HG03457 (cell line): ENCODE measurements around the gene KDM4B.

ENCODE experiments used
- ATAC-seq: cut with Tn5 transposase; IDR thresholded peaks from one replicate; pipeline ENCODE4 v1.9.1; 2021; ENCODE audit warnings: moderate number of reproducible peaks; ENCODE audit not compliant: unreplicated experiment

KDM4B gene

DNA sequence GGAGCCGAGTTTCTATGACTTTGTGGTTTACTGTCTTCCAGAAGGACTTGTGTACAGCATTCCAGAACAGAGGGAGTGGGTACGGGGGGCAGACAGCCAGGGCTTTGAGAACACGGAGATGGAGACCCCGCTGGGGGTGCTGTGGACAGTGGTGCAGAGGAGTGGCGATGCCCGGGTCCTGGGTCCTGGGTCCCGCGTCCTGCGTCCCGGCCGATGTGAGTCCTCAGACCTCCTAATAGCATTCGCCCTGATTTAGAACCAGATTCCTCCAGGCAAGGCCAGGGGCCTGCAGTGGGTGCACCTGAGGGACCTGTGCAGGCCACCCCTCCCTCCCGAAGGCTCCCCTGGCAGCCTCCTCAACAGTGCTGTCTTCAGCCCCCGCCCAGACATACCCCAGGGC is 97.9 kb downstream of the KDM4B start:
- no peak for ATAC-seq

DNA sequence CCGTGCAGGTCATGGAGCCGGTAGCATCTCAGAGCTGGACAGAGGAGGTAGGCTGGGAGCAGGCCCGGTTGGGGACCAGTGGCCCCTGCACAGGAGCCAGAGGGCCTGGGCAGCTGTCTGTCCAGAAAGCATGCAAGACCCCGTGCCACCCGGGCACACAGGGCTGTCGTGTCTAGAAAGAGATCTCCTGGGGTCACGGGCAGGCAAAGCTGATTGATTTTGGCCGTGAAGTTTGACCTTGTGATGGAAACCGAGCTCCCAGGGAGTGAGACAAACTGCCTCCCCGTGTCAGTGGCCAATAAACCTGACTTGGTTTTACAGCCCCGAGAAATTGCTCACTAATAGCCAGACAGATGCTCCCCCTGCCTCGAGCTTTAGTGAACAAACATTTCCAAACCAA is 98.8 kb downstream of the KDM4B start:
- ATAC-seq: no peak

DNA sequence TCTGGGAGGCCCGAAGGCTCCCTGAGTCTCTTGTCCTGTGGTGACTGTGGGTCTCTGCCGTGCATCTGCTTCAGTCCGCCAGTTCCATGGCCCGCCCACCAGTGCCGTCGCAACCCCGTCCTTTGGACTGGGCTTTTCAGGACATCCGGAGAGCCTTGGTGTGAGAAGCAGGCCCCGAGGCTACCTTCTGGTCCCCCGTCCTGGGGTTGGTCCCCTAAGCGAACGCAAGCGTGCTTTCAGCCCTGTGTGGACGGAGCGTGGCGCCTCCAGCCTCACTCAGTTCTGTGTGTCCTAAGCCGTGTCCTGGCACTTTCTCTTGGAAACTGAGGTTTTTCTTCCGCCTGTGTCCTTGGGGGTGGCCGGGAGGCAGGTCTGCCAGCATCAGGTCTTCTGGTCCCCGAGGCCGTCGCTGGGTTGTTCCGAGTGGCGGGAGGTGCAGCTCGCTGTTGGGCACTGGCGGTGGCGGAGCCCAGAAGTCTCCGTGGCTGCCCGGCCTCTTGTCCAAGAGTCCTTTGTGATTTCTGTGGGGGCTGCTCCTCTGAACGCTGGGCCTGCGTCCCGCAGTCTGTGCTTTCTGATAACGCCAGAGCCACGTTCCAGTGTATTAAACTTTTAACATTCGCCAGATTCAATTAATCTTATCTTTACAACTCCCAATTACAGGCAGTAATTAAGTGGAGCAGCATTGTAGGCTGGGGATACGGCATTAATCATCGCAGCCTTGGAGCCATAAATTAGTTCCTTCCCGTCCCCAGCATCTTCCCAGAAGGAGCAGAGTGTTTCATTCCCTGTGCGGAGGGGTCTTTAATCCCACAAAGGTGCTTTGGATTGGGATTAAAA is 99.5 kb downstream of the KDM4B start:
- ATAC-seq: no peak

DNA sequence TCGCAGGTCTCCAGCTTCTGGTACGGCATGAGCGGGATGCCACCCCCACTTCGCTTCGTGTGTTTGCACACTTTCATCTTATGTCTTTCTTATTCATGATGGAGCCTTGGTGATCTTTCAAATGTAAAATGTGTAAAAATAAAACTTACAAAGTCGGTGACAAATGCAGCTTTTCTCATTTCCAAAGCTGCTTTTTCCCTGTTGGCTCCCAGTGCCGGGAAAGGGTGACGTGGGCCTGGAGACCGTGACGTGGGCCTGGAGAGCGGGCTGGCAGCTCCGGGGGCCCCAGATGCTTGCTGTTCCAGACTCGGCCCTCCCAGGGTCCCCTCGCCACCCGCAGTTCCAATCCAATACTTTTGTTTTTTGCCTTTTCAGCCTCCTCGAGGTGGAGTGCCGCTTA is 101.4 kb downstream of the KDM4B start:
- no peak for ATAC-seq

GRCh38 chr19:5070930-5071329 is 102.0 kb downstream of the KDM4B start:
- ATAC-seq: no peak

DNA sequence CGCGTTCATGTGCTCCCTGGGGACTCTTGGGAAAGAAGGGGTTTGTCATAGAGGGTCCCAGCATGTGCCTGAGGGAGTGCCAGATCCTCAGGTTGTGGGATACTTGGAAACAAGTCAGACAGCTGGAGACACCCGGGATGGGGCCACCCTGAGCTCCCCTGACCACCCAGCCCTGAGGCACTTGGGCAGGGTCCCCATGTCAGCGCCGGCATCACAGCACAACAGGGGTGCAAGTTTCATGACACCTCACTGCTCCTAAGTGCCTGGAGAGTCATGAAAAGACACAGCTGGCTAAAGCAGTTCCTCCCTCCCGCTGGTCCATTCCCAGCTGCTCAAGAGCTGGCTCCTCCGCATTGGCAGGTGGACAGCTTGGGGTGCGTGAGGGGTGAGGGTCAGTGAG is 102.7 kb downstream of the KDM4B start:
- ATAC-seq: no peak

DNA sequence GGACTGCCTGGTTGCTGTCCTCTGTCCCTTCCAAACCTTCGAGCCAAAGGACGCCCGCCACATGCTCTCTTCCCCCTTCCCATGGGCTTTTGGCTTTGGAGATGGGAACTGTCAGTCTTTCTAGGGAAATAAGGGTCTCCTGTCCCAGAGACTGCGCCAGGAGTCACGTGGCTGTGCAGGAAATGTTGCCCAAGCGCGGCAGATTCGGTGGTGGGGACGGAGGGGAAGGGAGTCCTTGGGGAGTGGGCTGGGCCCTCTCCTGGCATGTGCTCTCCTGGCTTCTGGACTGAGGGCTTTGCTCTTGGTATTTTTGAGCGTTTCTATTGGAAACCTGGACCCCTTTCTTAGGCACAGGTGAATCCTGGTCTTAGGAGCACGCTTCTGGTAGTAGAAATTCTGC is 103.2 kb downstream of the KDM4B start:
- ATAC-seq: no peak

DNA sequence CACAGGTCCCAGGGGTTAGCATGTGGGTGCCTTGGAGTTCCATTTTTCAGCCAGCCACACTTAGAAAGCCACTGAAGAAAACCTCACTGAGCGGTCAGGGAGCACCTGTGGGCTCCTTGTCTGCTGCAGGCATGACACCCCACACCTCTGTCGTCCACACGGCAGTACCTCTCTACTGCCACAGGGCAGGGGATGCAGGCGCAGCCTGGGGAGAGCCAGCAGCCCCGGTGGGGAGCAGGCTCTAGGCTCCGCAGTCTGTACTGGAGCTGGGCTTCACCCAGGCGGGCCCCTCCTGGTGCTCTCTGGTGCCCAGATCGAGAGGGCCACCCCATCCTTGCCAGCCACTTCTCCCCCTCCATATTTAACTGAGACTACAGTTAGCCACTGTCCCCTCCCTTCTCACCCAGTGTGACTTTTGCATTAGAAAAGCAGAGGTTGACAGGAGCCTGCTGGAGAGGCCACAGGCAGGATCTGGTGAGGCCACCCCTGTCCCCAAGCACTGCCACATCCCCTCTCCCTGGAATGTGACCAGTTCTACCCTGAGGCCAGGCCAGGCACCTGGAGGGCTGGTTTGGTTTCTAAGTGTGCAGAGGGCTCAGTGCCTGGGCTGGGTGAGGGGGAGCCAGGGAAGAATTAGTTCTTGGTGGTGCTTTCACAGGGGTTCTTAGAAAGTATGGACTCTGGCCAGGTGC is 104.4 kb downstream of the KDM4B start:
- ATAC-seq: no peak

GRCh38 chr19:5074407-5074806 is 105.5 kb downstream of the KDM4B start:
- ATAC-seq: no peak

GRCh38 chr19:5074830-5075394 is 106.0 kb downstream of the KDM4B start:
- ATAC-seq: no peak

DNA sequence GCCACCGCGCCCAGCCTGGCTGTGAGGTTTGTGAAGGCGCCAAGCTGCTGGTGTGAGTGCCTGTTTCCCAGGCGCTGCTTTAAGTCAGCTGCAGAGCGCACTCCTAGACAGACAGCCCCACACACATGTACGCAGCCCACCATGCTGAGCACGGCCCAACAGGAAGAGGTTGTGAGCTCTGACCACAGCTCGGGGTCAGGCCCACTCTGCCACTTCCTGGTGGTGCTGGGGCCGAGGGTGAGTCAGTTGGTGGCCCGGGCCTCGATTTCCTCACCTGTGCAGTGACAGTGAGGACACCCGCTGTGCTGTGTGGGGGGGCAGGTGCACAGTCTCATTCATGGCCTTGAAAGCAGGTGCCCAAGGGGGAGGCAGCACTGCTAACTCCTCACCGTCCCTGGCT is 106.7 kb downstream of the KDM4B start:
- ATAC-seq: no peak

- ATAC-seq: no peak
Measured at GRCh38 chr19:5076440-5077208, 107.7 kb downstream of the KDM4B start.

GRCh38 chr19:5077209-5077515 is 108.2 kb downstream of the KDM4B start:
- no peak for ATAC-seq

DNA sequence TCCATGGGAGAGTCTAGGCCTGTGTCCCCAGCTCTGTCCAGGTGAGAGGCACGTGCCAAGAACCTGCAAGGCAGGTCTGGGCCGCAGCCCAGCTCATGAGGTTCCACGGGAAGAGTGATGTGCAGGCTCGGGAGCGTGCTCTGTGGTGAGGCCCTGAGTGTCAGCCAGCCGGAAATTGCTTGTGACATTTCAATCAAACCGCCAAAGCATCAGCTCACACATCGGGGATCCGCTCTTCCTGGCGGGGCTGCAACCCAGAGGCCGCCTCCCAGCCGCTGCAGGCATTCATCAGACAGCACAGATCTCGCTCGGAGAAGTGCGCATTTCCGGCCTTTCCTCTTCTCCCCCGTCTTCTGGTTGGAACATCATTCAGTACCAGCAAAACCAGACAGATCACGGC is 109.3 kb downstream of the KDM4B start:
- no peak for ATAC-seq

DNA sequence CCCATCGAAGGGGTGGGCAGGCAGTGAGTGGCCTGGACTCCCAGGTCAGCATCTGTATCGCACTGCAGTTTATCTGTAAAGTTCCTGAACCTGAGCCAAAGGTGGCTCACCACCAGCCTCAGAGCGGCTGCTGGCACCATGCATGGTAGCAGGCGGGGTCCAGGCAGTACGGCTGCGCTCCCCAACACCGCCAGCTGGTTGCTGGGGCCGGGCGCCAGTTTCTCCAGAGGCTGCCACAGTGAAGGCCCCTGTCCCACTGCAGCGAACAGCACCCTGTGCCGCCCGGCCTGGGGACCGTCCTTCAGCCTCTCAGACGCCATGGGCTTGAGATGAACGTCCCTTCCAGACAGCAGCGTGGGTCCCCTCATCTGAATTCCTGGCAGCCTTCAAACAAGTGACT is 109.8 kb downstream of the KDM4B start:
- ATAC-seq: no peak

- ATAC-seq: no peak
Measured at GRCh38 chr19:5079071-5079774, 110.3 kb downstream of the KDM4B start.

GRCh38 chr19:5080030-5080654 is 111.2 kb downstream of the KDM4B start:
- no peak for ATAC-seq

DNA sequence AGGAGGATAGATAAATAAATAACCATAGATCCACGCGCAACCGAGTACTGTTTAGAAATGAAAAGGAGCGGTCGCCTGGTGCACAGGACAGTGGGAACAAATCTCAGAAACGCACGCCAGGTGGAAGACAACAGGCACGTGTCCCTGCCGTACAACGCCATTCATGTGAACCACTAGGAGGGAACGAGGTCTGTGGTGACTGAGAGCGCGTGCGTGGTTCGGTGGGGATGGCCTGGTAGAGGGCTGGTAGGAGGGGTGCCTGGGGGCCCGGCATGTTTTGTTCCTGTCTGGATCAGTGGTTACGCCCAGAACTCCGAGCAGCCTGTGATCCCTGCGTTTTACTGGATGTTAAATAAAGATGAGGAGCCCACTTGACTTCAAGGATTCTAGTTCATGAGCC is 111.9 kb downstream of the KDM4B start:
- no peak for ATAC-seq

DNA sequence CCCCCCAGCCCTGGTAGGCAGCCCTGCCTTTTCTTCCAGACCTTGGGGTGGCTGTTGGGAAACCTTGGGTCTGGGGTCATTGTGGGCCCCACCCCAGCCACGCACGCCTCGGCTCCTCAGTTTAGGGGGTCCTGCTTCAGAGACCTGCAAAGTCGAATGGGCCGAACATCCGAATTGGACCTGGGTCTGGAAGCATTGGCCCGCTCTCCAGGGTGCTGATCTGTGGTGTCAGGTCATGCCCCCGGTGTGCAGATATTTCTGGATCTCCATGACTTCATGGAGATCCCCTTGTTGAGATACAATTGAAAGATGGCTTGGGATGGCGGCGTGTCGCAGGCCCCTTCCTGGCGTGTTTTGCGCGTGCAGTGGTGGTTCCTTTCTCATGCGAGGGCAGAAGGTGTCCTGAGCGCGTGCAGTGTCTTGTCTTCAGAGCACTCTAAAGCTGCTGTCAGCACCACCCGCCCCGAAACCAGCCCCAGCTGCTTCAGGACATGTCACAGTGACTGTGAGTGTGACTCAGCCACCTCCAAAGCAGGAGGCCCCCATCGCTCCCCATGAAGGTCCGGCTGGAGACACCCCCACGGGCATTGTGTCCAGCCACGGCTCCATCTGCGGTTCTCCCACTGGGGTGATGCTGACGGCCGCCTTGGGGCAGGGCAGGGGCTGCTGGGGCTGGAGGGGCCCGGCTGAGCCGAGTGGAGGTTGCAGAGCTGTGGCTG is 112.7 kb downstream of the KDM4B start:
- no peak for ATAC-seq

GRCh38 chr19:5083547-5083965 is 114.6 kb downstream of the KDM4B start:
- no peak for ATAC-seq
